Measurements from ENCODE around the gene OR6C68. TPM values are rescaled to one million over a fixed set of nuclear protein-coding genes. Genes with fewer than 3 reads are reported as not detected.

Gene OR6C68
- total RNA-seq = not detected

DNA sequence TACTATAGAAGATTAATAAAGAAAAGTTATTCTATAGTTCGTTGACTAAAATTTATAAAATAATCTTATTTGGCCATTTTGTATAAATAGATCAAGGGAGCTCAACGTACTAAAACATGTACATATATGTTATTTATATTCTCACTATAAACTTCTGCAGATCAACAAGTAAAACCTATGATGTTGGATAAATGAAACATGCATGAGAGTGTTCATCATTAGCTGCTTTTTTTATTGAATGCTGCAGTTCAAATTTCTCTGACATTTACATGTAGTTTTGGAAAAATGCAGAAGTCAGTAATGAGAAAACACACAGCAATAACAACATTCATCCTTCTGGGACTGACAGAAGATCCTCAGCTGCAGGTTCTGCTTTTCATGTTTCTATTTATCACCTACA is at the start of gene OR6C68:
OR6C68 (plus strand) TSS at position 301 of the 400 bp plus-strand sequence; CDS start at position 301, 0 bp downstream.

DNA sequence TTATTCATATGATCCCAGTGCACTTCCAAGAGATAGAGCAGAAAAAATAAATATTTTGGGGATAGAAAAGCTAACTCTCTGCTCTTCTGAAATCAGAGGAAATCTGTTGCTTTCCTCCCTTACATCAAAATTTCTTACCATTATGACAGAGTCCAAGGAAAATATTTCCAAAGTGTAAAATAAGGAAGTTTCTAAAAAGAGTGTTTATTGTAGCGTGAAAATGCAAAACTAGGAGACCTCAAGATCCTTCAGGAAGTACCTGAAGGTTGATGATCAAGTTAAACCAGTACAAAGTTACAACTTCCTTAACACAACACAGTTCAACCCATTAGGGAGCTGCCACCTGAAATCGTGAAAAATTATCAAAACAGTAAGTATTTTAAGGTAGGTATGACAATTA is 48.4 kb upstream of the OR6C68 start, which contains the start of gene OR6C2:
OR6C2 (plus strand) TSS at position 301 of the 400 bp plus-strand sequence. CDS start 8,138 bp downstream, outside the sequence.

DNA sequence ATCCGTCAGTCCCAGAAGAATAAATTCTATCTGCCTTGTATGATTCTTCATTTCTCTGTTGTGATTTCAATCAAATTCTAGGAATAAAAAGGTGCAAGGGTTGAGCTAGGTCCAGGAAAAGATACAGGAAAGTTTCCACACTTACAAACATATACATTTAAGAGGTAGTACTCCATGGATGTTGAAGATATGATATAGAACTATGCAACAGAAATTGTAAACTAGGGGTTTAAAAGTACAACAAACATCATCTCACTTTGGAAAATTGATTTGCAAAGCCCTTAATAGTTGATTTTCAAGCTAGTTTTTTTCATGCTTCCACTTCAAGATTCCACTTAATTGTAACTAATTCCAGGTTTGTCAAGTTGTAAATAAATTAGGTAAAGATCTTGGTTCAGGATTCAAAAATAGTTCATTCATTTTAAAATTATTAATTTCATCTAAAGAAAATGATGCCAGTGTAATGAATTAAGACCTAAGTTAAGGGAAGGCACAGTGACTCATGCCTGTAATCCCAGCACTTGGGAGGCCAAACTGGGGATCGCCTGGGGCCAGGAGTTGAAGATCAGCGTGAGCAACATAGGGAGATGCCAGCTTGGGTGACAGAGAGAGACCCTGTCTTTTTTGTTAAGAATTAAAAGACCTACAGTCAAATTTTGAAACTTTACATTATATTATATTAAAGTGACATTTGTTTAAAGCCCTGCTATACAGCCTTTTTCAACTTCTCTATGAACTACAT is 21.9 kb upstream of the OR6C68 start, which contains the start of gene OR6C70:
OR6C70 (minus strand) TSS at position 51 of the 742 bp plus-strand sequence; CDS start at position 51, 0 bp downstream.

Other genes starting within 250 kb of the OR6C68 start
- gene OR6C74, start 247.8 kb upstream of the OR6C68 start, total RNA-seq = not detected
- gene OR6C6, start 195.8 kb upstream of the OR6C68 start, total RNA-seq = not detected
- not detected for gene OR6C1, start 178.0 kb upstream of the OR6C68 start, total RNA-seq
- not detected for gene OR6C3, start 161.6 kb upstream of the OR6C68 start, total RNA-seq
- not detected for gene OR6C75, start 129.4 kb upstream of the OR6C68 start, total RNA-seq
- not detected for gene OR6C65, start 91.8 kb upstream of the OR6C68 start, total RNA-seq
- not detected for gene OR6C76, start 66.1 kb upstream of the OR6C68 start, total RNA-seq
- not detected for gene OR6C2, start 48.3 kb upstream of the OR6C68 start, total RNA-seq
- not detected for gene OR6C70, start 22.2 kb upstream of the OR6C68 start, total RNA-seq
- not detected for gene OR6C4, start 57.2 kb downstream of the OR6C68 start, total RNA-seq
- gene OR2AP1, start 80.1 kb downstream of the OR6C68 start, total RNA-seq = not detected
- not detected for gene OR10P1, start 144.5 kb downstream of the OR6C68 start, total RNA-seq
- 79.3 TPM for gene ITGA7, start 215.5 kb downstream of the OR6C68 start, total RNA-seq
- gene BLOC1S1, start 223.7 kb downstream of the OR6C68 start, total RNA-seq = 71.4 TPM
- gene RDH5, start 228.0 kb downstream of the OR6C68 start, total RNA-seq = 19.6 TPM
- gene CD63, start 236.6 kb downstream of the OR6C68 start, total RNA-seq = 395 TPM